Hair follicular keratinocyte (primary cell): ENCODE results near the gene TMEM184C. TPM values are rescaled to one million over a fixed set of nuclear protein-coding genes. Genes with fewer than 3 reads are reported as not detected.

Experiments used
- total RNA-seq: library from RNA; depleted of rRNA; stranded (reverse); fragments of >200 nt; gene quantifications from 2 replicates; pipeline ENCODE4 v1.2.3, GENCODE V29; 2015

Gene TMEM184C
- 13.8 and 17.4 TPM in 2 replicates for total RNA-seq

DNA sequence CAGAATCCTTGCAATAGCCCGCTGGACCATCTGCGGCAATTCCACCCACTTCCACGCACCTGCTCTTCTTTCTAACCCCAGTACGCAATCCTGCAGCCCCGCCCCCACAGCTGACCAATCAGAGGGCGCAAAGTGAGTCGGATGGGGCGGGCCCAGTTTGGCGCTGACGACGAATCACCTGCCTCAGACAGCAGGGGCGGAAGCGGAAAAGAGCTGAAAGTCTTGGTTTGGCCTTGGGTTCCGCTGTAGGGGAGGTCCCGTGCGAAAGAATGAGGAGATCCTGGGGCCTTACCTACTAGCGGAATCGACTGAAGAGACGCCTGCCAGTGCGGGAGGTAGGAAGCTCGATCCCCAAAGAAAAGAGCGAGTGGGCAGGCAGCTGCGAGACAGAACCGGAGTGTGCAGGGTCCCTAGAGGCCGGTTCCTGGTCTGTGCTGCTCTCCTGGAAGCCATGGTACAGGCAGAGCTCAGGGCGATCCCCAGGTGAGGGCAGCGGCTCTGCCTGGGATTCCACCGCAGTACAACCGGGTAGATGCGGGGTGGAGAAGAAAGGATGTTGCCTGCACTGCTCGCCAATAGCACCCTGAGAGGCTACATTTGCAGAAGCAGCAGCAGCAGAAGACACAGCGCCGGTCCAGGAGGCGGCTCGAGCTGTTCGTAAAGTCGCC, at the start of gene TMEM184C:
TSS of gene TMEM184C (plus strand) at position 225 of the 668 bp plus-strand sequence. CDS start 560 bp downstream, outside the sequence.

GRCh38 chr4:147683717-147684700, 66.8 kb downstream of the TMEM184C start, which contains the start of gene PRMT9:
TSS of gene PRMT9 (minus strand) at chr4:147684163. CDS start at chr4:147683987, 176 bp downstream.

Other genes with a start within 250 kb of the TMEM184C start
- 9.0 and 10.0 TPM in 2 replicates for gene EDNRA, start 136.3 kb upstream of the TMEM184C start, total RNA-seq
- gene PRMT9, start 66.8 kb downstream of the TMEM184C start, total RNA-seq = 4.1 and 6.6 TPM in 2 replicates
- 13.6 and 14.3 TPM in 2 replicates for gene ARHGAP10, start 114.7 kb downstream of the TMEM184C start, total RNA-seq